Bronchial epithelial cell (primary cell): Measurements from ENCODE around the gene STRA8. TPM values are rescaled to one million over a fixed set of nuclear protein-coding genes. Genes with fewer than 3 reads are reported as not detected.

Experiments used
- DNase-seq: peaks from one replicate; pipeline ENCODE4 v3.0.0-alpha.2; 2010; ENCODE audit warnings: low read depth
- FAIRE-seq: peaks from 2 replicates; lab custom pipeline; 2011; peaks lifted over from hg19 to GRCh38; lab: Jason Lieb, UNC
- H3K27me3 ChIP-seq: 2 replicates; pipeline ENCODE4 v1.5.1; 2011; ENCODE audit warnings: low read length; ENCODE audit not compliant: control insufficient read depth, insufficient read depth
- H3K36me3 ChIP-seq: 2 replicates; pipeline ENCODE4 v1.5.1; 2011; ENCODE audit warnings: low read length; ENCODE audit not compliant: control insufficient read depth, insufficient read depth
- H3K4me3 ChIP-seq: 2 replicates; pipeline ENCODE4 v1.5.1; 2011; ENCODE audit warnings: mild to moderate bottlenecking, low read depth, low read length, control low read depth
- CTCF ChIP-seq: IDR thresholded peaks from 2 replicates; pipeline ENCODE4 v1.5.1; 2011; ENCODE audit warnings: mild to moderate bottlenecking, moderate library complexity, low read length, control low read depth, inconsistent platforms; ENCODE audit not compliant: insufficient read depth, severe bottlenecking
- total RNA-seq: library from RNA; depleted of rRNA; stranded (reverse); fragments of >200 nt; gene quantifications from 2 replicates; pipeline ENCODE4 v1.2.1, GENCODE V29; 2014

The STRA8 gene
- total RNA-seq, 1 donor from 2014 or later: not detected

DNA sequence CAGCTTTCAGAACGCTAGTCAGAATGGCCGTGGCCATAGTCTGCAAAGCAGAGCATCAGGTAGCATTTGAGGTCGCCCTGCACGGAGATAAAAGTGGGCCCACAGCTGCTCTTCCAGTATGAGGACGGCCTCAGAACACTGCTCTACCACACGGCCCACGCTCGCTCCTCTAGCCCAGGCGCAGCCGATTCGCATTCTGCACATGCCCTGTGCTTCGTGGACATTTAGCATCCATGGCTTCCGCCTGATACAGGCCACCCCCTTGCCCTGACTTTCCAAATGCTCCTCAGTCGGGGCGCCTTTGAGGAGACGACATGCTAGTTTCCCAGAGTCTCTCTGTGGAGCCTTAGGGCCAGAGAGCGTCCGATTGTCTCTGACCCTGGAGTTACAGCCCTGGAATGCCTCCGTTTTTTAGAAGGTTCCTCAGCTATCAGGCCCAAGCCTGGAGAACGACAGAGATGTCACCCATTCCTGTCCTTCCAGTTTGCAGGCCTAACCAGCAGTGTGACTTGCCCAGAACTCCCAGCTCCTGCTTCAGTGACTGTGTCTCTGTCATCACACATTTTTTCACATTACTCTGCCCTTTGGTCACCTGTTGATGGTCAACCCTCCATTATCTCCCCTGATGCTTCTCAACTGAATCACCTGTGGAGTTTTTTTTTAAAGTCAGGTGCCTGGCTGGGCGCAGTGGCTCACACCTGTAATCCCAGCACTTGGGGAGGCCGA is 14.3 kb downstream of the STRA8 start:
- no peaks in the 10 kb centered on the region for H3K27me3 ChIP-seq
- H3K4me3 ChIP-seq: no peak overlapping the region
- no peaks in the 10 kb centered on the region for H3K36me3 ChIP-seq
- TF ChIP-seq CTCF: no peak
- DNase-seq (no peak), FAIRE-seq (no peak)

DNA sequence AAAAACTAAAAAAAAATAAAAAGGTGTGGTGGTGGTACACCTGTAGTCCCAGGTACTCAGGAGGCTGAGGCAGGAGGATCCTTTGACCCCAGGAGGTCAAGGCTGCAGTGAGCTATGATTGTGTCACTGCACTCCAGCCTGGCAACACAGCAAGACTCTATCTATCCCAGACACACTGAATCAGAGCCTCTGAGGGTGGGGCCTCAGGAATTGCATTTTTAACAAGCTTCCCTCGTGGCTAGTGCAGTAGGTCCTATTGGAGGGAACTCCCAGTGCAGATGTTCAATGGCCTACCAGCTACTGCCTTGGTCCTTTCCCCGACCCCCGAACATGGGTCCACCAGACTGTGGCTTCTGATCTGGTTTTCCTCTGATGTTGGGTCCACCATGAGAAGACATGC is 14.9 kb downstream of the STRA8 start:
- DNase-seq (no peak), FAIRE-seq (no peak)
- H3K27me3 ChIP-seq: no peaks in the 10 kb centered on the region
- no peak for TF ChIP-seq CTCF
- H3K4me3 ChIP-seq: no peak overlapping the region
- H3K36me3 ChIP-seq: no peaks in the 10 kb centered on the region

GRCh38 chr7:135251496-135252391 is 18.1 kb downstream of the STRA8 start:
- no peak for TF ChIP-seq CTCF
- Histone ChIP-seq H3K36me3 (no peaks in the 10 kb centered on the region), H3K27me3 (no peaks in the 10 kb centered on the region), H3K4me3 (no peak overlapping the region)
- FAIRE-seq (no peak), DNase-seq (no peak)

GRCh38 chr7:135253851-135254771 is 20.5 kb downstream of the STRA8 start:
- H3K36me3 ChIP-seq: no peaks in the 10 kb centered on the region
- H3K27me3 ChIP-seq: no peaks in the 10 kb centered on the region
- DNase-seq (peak; percentile 80), FAIRE-seq (no peak)
- H3K4me3 ChIP-seq: no peak overlapping the region
- TF ChIP-seq CTCF: no peak

DNA sequence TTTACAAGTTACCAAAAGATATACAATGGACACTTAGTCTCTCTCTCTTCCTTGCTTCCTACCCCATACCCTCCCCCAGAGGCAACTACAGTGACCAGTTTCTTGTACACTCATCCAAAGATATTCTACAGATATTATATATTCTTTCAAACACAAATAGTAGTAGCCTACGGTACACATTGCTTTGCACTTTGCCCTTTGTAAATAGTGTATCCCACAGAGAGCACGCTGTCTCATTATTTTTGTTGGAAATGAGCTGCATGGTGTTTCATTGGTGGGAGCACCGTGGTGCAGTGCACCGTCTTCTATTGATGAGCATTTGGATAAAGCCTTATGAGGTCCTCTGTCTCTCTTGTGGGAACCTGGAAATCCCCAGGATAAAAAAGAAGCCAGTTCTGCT is 24.2 kb downstream of the STRA8 start:
- DNase-seq (no peak), FAIRE-seq (no peak)
- Histone ChIP-seq H3K36me3 (no peaks in the 10 kb centered on the region), H3K27me3 (no peaks in the 10 kb centered on the region), H3K4me3 (no peak overlapping the region)
- no peak for TF ChIP-seq CTCF
